ENCODE measurements around the gene NINJ1. TPM values are rescaled to one million over a fixed set of nuclear protein-coding genes. Genes with fewer than 3 reads are reported as not detected.

The NINJ1 gene
- total RNA-seq, 1 donor from 2014 or later = 34.7 TPM

- H3K27ac Mint-ChIP-seq = no peak overlapping the region
Observed at GRCh38 chr9:93156475-93157008, 22.5 kb upstream of the NINJ1 start.

GRCh38 chr9:93155716-93156474, 21.8 kb upstream of the NINJ1 start:
- Mint-ChIP-seq H3K4me3 (no peak overlapping the region), H3K27ac (no peak overlapping the region), H3K4me1 (peaks cover 5% of the 10 kb centered on the region), H3K9me3 (no peaks in the 10 kb centered on the region), H3K27me3 (ENCODE audit: low read depth) (no peaks in the 10 kb centered on the region), H3K36me3 (no peaks in the 10 kb centered on the region)
- no peak for TF ChIP-seq CTCF (IDR thresholded peaks at IDR 0.05; ENCODE audit: unreplicated experiment)
- no peak for DNase-seq (ENCODE audit: low spot score in 2 of 2, unreplicated experiment in 2 of 2)

More at GRCh38 chr9:93156475-93157008, 22.5 kb upstream of the NINJ1 start:
- H3K36me3 Mint-ChIP-seq = no peaks in the 10 kb centered on the region
- peaks cover 5% of the 10 kb centered on the region for H3K4me1 Mint-ChIP-seq
- TF ChIP-seq CTCF (IDR thresholded peaks at IDR 0.05; ENCODE audit: unreplicated experiment) = no peak
- H3K27me3 Mint-ChIP-seq (ENCODE audit: low read depth) = no peaks in the 10 kb centered on the region
- no peaks in the 10 kb centered on the region for H3K9me3 Mint-ChIP-seq
- DNase-seq (ENCODE audit: low spot score in 2 of 2, unreplicated experiment in 2 of 2) = no peak
- no peak overlapping the region for H3K4me3 Mint-ChIP-seq

- no peak for TF ChIP-seq CTCF (IDR thresholded peaks at IDR 0.05; ENCODE audit: unreplicated experiment)
- DNase-seq (ENCODE audit: low spot score in 2 of 2, unreplicated experiment in 2 of 2) = no peak
- no peaks in the 10 kb centered on the region for H3K27me3 Mint-ChIP-seq (ENCODE audit: low read depth)
Observed at GRCh38 chr9:93154293-93154903, 20.3 kb upstream of the NINJ1 start.

DNA sequence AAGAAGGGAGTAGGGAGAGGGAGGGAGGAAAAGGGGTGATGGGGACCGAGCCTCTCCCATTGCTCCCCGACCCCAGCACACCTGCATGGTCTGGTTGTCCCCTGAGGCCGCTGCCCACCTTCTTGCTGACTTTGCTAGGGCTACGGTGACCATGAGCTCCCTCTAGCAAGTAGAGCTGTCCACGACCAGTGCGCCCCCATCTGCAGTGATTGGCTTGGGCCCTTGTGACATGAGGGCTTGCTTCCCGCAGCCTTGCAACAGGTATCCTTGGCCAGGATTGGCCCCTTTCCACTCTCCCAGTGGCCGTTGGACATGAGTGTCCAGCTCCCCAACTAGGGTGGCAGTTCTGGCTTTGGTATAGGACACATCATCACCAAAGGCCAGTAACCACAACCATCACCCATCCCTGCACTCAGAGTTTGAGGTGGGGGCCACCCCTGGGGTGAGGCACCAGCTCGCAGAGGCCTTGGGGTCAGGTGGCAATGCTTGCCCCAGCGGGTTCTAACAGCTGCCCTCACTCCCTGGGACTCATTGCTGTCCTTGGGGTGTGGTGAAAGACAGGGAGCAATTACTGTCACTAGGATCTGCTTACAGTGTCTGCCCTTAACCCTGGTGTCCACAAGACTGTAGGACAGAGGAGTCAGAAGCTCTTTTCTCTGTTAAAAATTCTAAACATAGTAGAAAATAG, 17.2 kb upstream of the NINJ1 start:
- Mint-ChIP-seq H3K36me3 (no peaks in the 10 kb centered on the region), H3K4me1 (no peaks in the 10 kb centered on the region), H3K27me3 (ENCODE audit: low read depth) (no peaks in the 10 kb centered on the region), H3K4me3 (no peak overlapping the region), H3K9me3 (peaks cover 4% of the 10 kb centered on the region), H3K27ac (no peak overlapping the region)
- no peak for DNase-seq (ENCODE audit: low spot score in 2 of 2, unreplicated experiment in 2 of 2)
- TF ChIP-seq CTCF (IDR thresholded peaks at IDR 0.05; ENCODE audit: unreplicated experiment) = no peak

More at GRCh38 chr9:93154293-93154903, 20.3 kb upstream of the NINJ1 start:
- Mint-ChIP-seq H3K4me3 (no peak overlapping the region), H3K9me3 (peaks cover 1% of the 10 kb centered on the region), H3K27ac (no peak overlapping the region), H3K4me1 (no peaks in the 10 kb centered on the region), H3K36me3 (no peaks in the 10 kb centered on the region)

DNA sequence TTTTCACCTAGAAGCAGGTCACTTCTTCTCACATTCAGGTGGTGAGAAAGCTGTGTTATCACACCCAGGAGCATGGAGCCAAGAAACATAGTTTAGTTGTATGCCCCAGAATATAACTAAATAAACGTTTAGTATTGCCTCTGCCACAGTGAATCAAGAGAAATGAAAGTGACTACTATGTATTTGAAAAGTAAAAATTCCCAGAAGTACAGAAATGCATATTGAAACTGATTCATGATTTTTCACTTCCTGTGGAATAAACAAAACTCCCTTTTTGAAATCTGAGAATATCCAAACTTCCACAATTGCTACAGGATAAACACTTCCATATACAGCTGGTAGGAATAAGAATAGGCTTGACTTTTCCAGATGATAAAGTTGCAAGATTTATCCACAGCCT, 15.3 kb upstream of the NINJ1 start:
- Mint-ChIP-seq H3K4me3 (no peak overlapping the region), H3K9me3 (peaks cover 4% of the 10 kb centered on the region), H3K36me3 (no peaks in the 10 kb centered on the region), H3K27ac (no peak overlapping the region), H3K27me3 (ENCODE audit: low read depth) (no peaks in the 10 kb centered on the region), H3K4me1 (peaks cover 2% of the 10 kb centered on the region)
- no peak for DNase-seq (ENCODE audit: low spot score in 2 of 2, unreplicated experiment in 2 of 2)
- TF ChIP-seq CTCF (IDR thresholded peaks at IDR 0.05; ENCODE audit: unreplicated experiment) = no peak

Measured in mesothelial cell of epicardium (in vitro differentiated cells).